K562 (cell line): Measurements from ENCODE around the gene ZDHHC5. TPM values are rescaled to one million over a fixed set of nuclear protein-coding genes. Genes with fewer than 3 reads are reported as not detected.

Experiments
- ATAC-seq: fragments of 200-7000 bp; cut with Tn5 transposase; 3 replicates; pipeline ENCODE4 v1.9.1; 2020; ENCODE audit warnings: moderate library complexity
- BruUV-seq: library from RNA; stranded (reverse); fragments of 400-500 nt; replicated peaks from 2 replicates; lab custom pipeline; 2021; lab: Mats Ljungman, UMichigan
- CTCF ChIA-PET: fragments of 300-600 bp; formaldehyde crosslinking; extraction: SDS; loops from one replicate; lab custom pipeline; 2021; ENCODE audit warnings: low intra/inter-chr PET ratio; lab: Yijun Ruan, JAX
- POLR2A ChIA-PET: fragments of 300-600, 350-650 bp; sonication (Branson Sonifier 250); formaldehyde crosslinking; extraction: SDS; loops from one replicate; lab custom pipeline; 2021; ENCODE audit warnings: antibody characterized with exemption, inconsistent platforms; lab: Yijun Ruan, JAX
- DNase-seq, 4 experiments: peaks; one replicate each; pipeline versions ENCODE4 v3.0.0 to v3.0.0-alpha.2; 2011 to 2018; ENCODE audit warnings: low spot score in 3 of 4, mixed read lengths in 3 of 4; ENCODE audit errors: extremely low read depth in 1 of 4
- FAIRE-seq: peaks from 2 replicates; lab custom pipeline; 2011; peaks lifted over from hg19 to GRCh38; lab: Jason Lieb, UNC
- H2AFZ ChIP-seq: 2 replicates; pipeline ENCODE4 v1.6.0; 2011; ENCODE audit warnings: low read depth, low read length, control low read depth, inconsistent platforms
- H3K27ac ChIP-seq: fragments of 200-600 bp; 3 replicates; pipeline ENCODE4 v1.8.0; 2011; ENCODE audit warnings: low read depth, mild to moderate bottlenecking, control low read depth, inconsistent platforms, low read length, moderate library complexity, mixed read lengths; ENCODE audit errors: extremely low read depth
- H3K27me3 ChIP-seq, 2 experiments: fragments of 300-600 bp in 1 of 2; 2 replicates in 1 of 2; 3 replicates in 1 of 2; pipeline versions ENCODE4 v1.6.0 to v1.8.0; 2011; ENCODE audit warnings: inconsistent platforms in 2 of 2, low read length in 2 of 2, mild to moderate bottlenecking in 1 of 2, mixed read lengths in 1 of 2, moderate library complexity in 1 of 2; ENCODE audit not compliant: control insufficient read depth in 2 of 2, insufficient read depth in 2 of 2
- H3K36me3 ChIP-seq: fragments of 300-600 bp; 3 replicates; pipeline ENCODE4 v1.8.0; 2011; ENCODE audit warnings: mild to moderate bottlenecking, low read length, inconsistent platforms; ENCODE audit not compliant: control insufficient read depth, insufficient read depth
- H3K4me1 ChIP-seq, 2 experiments: fragments of 200-600 bp in 1 of 2; replicated peaks in 1 of 2; 2 replicates in 1 of 2; 3 replicates in 1 of 2; pipeline versions ENCODE4 v1.5.1 to v1.8.0; 2011; ENCODE audit warnings: inconsistent platforms in 2 of 2, low read length in 2 of 2, mild to moderate bottlenecking in 1 of 2, mixed read lengths in 1 of 2, moderate library complexity in 1 of 2; ENCODE audit not compliant: control insufficient read depth in 2 of 2, insufficient read depth in 2 of 2
- H3K4me2 ChIP-seq: 2 replicates; pipeline ENCODE4 v1.6.1; 2011; ENCODE audit warnings: low read length, control low read depth, inconsistent platforms, mixed read lengths; ENCODE audit not compliant: insufficient read depth
- H3K4me3 ChIP-seq: fragments of 200-600 bp; sonication (generic), shearing (Covaris generic); 2 replicates; pipeline ENCODE4 v1.5.1; 2016; ENCODE audit warnings: control low read depth, inconsistent platforms
- H3K79me2 ChIP-seq: fragments of 200-600 bp; 3 replicates; pipeline ENCODE4 v1.8.0; 2011; ENCODE audit warnings: low read length, inconsistent platforms; ENCODE audit not compliant: control insufficient read depth, insufficient read depth
- H3K9ac ChIP-seq, 2 experiments: 2 replicates each; pipeline versions ENCODE4 v1.6.0 to v1.6.1; 2011; ENCODE audit warnings: low read depth in 2 of 2, low read length in 2 of 2, control low read depth in 1 of 2, inconsistent platforms in 1 of 2, mild to moderate bottlenecking in 1 of 2, mixed read lengths in 1 of 2; ENCODE audit not compliant: insufficient read depth in 1 of 2
- H3K9me1 ChIP-seq: one replicate; pipeline ENCODE4 v1.6.0; 2011; ENCODE audit warnings: inconsistent platforms, mild to moderate bottlenecking, low read length, moderate library complexity; ENCODE audit not compliant: control insufficient read depth, insufficient read depth
- H3K9me3 ChIP-seq: replicated peaks from 2 replicates; pipeline ENCODE4 v1.5.1; 2011; ENCODE audit warnings: low read depth, low read length, inconsistent platforms; ENCODE audit not compliant: control insufficient read depth, insufficient read depth
- H4K20me1 ChIP-seq: replicated peaks from 2 replicates; pipeline ENCODE4 v1.6.1; 2011; ENCODE audit warnings: low read length, inconsistent platforms, mixed read lengths; ENCODE audit not compliant: control insufficient read depth, insufficient read depth
- ARID3A ChIP-seq: IDR thresholded peaks from 2 replicates; pipeline ENCODE4 v1.6.1; 2012; ENCODE audit warnings: low read depth, low read length, improper control_type of control experiment, borderline replicate concordance
- IRF2 ChIP-seq: sonication (generic); formaldehyde crosslinking; IDR thresholded peaks from 2 replicates; pipeline ENCODE4 v1.8.1; 2022; ENCODE audit warnings: mild to moderate bottlenecking, missing genetic modification reagents
- KDM1A ChIP-seq, 2 experiments: fragments of 450-650 bp; IDR thresholded peaks; 2 replicates each; pipeline ENCODE4 v1.6.1; 2016; ENCODE audit warnings: mild to moderate bottlenecking in 2 of 2
- MCM2 ChIP-seq: fragments of 450-650 bp; IDR thresholded peaks from 2 replicates; pipeline ENCODE4 v1.6.1; 2017; ENCODE audit warnings: low read depth, mild to moderate bottlenecking
- PML ChIP-seq: IDR thresholded peaks from 2 replicates; pipeline ENCODE4 v1.6.1; 2012; ENCODE audit warnings: low read length, inconsistent platforms
- SNRNP70 ChIP-seq: fragments of 200-400 bp; formaldehyde crosslinking; optimal IDR thresholded peaks from 2 replicates; pipeline ENCODE3; 2017; ENCODE audit warnings: low read depth, low read length
- TBP ChIP-seq: optimal IDR thresholded peaks from 2 replicates; pipeline ENCODE3; 2011; ENCODE audit warnings: low read depth, low read length, improper control_type of control experiment
- ZBTB7A ChIP-seq: IDR thresholded peaks from 2 replicates; pipeline ENCODE4 v1.6.1; 2011; ENCODE audit warnings: low read depth, mild to moderate bottlenecking, low read length, moderate library complexity, borderline replicate concordance; ENCODE audit not compliant: control insufficient read depth
- WGBS: fragments of 100-300 bp; shearing (Covaris generic); methylation state at CpG from one replicate; pipeline ENCODE4 v1.1.6; 2016; ENCODE audit warnings: low coverage, mixed read lengths; ENCODE audit not compliant: insufficient coverage; ENCODE audit errors: missing lambda C conversion rate; 5-methylcytosine and 5-hydroxymethylcytosine counted together
- in situ Hi-C: fragments of 300-500 bp; cut with MboI; formaldehyde crosslinking; loops from 4 replicates; pipeline ENCODE4 v1.15.0; 2018; ENCODE audit warnings: inconsistent platforms, mixed read lengths
- intact Hi-C: fragments of 100-400 bp; cut with micrococcal nuclease; formaldehyde crosslinking; loops from 2 replicates; pipeline ENCODE4 v1.14.2; 2022
- polyA plus RNA-seq, 8 experiments: library from polyadenylated mRNA; depleted of rRNA in 4 of 8; stranded (reverse) in 5 of 8; unstranded in 3 of 8; fragments of >200 nt; fragmentation: Nextera tagmentation in 2 of 8; fragmentation: Illumina TruSeq in 1 of 8; extraction: Ambion mirVana in 2 of 8; extraction: Trizol in 1 of 8; gene quantifications; 2 replicates each; pipeline versions ENCODE4 v1.2.1 to v1.2.3, GENCODE V29; 2011 to 2014; ENCODE audit warnings: inconsistent platforms in 1 of 8, missing spikeins in 1 of 8
- total RNA-seq, 7 experiments: library from RNA; depleted of rRNA in 6 of 7; stranded (reverse); fragments of >200 nt in 6 of 7; fragmentation: Illumina TruSeq in 2 of 7; extraction: Trizol in 2 of 7; gene quantifications; 2 replicates each; pipeline versions ENCODE4 v1.2.1 to v1.2.3, GENCODE V29; 2011 to 2021; ENCODE audit warnings: low replicate concordance in 1 of 7

ZDHHC5 gene
- total and polyA plus RNA-seq, 9 of the 15 experiments (the other 6 are each of a cell fraction or from before 2014, with no cell fraction given) = 3.8 to 64.2 (median 35.9) TPM

GRCh38 chr11:57650739-57651090 is 17.2 kb upstream of the ZDHHC5 start:
- Histone ChIP-seq H3K9me1 (no peaks in the 10 kb centered on the region), H2AFZ (0 out of 2 replicates have a peak overlapping the region, but pooled peaks have one; percentile 73), H3K4me1 (peaks cover 36 to 38% of the 10 kb centered on the region in 2 experiments), H4K20me1 (no peaks in the 10 kb centered on the region; the same call in 1 of the 2 replicates), H3K79me2 (no peaks in the 10 kb centered on the region), H3K9ac (no peak overlapping the region), H3K4me3 (no peak overlapping the region), H3K9me3 (no peaks in the 10 kb centered on the region), H3K27me3 (peaks cover 0 to 15% of the 10 kb centered on the region in 2 experiments; a peak in 2 of 5 replicates), H3K27ac (no peak overlapping the region), H3K4me2 (no peak overlapping the region), H3K36me3 (no peaks in the 10 kb centered on the region)
- CTCF ChIA-PET = no interaction called here
- 58% methylated on average over 5 of the region's 5 CpGs for WGBS
- no peak for ATAC-seq
- FAIRE-seq = no peak
- in situ Hi-C loops (loop anchor here (25.0 kb wide), 1 partner anchor 862 kb away; the partner anchor contains the start of gene OR5B21), intact Hi-C loops (no loop called here)
- DNase-seq = no peak
- POLR2A ChIA-PET = no interaction called here
- no TSS peak for BruUV-seq
- TF ChIP-seq PML = no peak
- TF ChIP-seq SNRNP70 = no peak
- no peak for TF ChIP-seq IRF2 (CRISPR knock-in tag)
- no peak for TF ChIP-seq ZBTB7A
- no peak for TF ChIP-seq TBP
- no peak for TF ChIP-seq ARID3A
- no peak for TF ChIP-seq KDM1A (IDR thresholded peaks at IDR 0.05)
- no peak for TF ChIP-seq MCM2
